GM18502 (cell line): ENCODE measurements around the gene RRAGD.
A peak's percentile ranks its signal among the peaks of the same experiment; 100 is the strongest.

Experiments used
- ATAC-seq: cut with Tn5 transposase; IDR thresholded peaks from one replicate; pipeline ENCODE4 v1.9.1; 2021; ENCODE audit warnings: mild to moderate bottlenecking; ENCODE audit not compliant: unreplicated experiment, poor library complexity

RRAGD gene, protein sequence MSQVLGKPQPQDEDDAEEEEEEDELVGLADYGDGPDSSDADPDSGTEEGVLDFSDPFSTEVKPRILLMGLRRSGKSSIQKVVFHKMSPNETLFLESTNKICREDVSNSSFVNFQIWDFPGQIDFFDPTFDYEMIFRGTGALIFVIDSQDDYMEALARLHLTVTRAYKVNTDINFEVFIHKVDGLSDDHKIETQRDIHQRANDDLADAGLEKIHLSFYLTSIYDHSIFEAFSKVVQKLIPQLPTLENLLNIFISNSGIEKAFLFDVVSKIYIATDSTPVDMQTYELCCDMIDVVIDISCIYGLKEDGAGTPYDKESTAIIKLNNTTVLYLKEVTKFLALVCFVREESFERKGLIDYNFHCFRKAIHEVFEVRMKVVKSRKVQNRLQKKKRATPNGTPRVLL

DNA sequence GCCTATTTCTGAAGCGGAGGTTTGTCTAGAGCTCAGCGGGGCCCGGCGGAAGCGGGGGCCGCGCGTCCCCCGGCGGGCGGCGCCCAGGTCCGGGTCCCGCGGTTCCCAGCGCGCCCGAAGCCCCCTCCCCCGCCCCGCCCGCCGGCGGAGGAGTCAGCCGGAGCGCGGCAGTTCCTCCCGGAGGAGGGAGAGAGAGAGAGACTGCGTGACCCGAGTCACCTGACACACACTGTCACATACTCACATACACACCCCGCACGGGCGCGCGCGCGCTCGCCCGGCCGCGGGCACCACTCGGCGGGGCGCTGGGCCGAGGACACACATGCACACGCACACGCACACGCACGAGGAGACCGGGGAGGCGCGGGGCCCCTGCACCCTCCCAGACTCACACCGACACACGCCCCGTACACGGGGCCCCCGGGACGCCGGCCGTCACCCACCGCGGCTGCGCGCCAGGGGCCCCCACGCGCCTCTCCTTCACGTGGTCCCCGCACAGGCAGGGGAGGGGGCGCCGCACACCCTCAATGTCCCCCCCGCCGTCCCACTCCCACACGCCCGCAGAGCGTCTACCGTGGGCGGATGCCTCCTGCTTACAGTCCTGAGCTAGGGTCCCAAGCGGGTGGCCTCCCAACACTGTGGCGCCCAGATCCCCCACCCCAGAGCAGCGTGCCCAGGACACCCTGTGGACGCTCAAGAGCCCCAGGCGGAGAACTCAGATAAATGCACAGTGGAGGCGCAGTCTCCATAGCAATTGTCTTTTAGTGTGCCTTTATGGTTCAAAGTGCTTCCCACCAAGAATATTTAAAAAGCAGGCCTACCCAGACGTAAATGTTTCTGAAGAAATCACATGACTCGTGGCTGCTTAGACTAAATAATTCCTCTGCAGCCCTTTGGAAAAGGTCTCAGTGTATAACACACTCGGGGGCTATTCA is at the start of gene RRAGD:
Gene RRAGD, minus strand, starts transcription at position 203 of the 935 bp plus-strand sequence. CDS start 280 bp downstream, outside the sequence.
- peak; percentile 79 for ATAC-seq

DNA sequence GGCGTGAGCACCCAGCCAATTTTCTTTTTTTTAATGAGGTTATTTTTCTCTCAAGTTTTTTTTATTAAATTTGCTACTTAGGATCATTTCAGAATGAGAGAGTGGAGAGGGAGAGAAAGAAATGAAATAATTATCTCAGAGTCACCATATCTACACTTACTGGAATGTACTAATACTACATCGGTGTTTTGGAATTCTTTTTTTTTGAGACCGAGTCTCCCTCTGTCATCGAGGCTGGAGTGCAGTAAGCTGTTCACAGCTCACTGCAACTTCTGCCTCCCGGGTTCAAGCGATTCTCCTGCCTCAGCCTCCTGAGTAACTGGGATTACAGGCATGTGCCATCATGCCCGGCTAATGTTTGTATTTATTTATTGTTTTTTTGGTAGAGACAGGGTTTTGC is 48.6 kb upstream of the RRAGD start:
- ATAC-seq: no peak

DNA sequence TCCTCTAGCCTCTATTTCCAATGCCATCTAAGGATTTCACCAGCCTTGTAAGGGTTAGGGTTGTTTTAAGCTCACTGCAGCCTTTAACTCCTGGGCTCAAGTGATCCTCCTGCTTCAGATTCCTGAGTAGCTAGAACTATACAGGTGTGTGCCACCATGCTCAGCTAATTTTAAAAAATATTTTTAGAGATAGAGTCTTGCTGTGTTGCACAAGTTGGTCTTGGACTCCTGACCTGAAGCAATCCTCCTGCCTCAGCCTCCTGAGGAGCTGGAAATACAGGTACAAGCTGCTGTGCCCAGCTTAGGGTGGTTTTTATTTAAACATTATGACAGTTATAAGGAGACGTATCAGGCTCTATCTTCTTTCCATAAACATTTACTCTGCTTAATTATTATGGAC is 47.4 kb upstream of the RRAGD start:
- no peak for ATAC-seq

DNA sequence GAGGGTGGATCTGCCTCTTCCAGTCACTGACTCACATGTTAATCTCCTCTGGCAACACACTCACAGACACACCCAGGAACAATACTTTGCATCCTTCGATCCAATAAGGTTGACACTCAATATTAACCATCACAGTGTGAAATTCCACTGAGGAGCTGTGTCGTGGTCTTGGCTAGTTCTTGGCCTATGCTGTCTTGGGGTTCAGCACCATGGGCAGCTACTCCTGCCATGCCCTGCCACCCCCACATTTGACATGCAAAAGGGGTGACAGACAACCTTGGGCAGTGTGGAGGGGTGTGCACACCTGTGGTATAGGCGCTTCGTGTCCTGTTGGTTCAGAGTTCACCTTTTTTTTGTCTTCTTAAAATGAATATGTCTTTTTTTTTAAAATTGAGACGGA is 46.6 kb upstream of the RRAGD start:
- ATAC-seq: no peak

DNA sequence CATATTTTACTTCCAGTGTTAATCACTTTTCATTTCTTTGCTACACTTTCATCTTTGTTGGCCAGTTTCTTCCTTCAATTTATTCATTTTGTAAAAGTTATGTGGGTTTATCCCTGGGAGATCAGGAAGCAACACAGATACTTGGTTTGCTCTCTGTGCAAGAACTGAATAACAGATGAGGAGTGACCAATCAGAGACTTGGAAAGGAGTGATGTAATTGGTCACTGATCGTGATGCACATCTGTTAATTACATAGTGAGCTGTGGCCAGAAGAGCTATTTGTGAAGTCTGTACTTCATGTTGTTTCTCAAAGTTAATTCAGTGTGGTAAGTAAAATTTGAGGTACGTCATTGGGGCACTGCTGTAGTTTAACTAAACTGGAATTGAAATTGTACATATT is 42.2 kb upstream of the RRAGD start:
- no peak for ATAC-seq

DNA sequence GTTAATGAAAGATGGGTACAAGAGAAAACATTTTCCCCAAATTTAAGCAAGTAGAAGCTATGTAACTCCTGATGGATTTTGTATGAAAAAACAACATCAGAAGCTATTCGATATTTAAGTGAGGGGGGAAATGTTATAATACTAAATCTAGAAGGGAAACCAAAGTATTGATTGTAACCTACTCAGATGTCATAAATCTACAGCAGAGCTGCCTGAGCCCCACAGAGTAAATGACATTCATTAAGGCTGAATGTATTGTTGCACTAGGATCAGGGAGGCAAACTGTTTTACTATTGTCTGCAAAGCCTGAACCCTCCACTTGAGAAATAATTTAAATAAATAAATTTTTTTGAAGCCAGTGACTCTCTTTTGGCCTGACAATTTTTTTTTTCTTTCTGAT is 40.2 kb upstream of the RRAGD start:
- no peak for ATAC-seq

DNA sequence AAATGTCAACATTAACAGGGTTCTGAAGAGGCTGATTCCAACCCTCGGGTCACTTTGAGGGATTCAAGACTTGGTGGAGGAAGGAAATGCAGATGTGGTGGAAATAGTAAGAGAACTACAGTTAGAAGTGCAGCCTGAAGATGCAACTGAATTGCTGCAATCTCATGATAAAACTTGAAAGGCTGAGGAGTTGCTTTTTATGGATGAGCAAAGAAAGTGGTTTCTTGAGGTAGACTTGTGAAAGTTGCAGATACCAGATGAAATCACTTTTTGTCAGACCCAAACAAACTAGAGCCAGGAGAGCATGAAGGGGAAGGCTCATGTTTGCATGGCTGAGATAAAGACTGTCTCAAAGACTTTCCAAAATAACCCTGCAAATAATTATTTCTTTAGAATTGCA is 37.1 kb upstream of the RRAGD start:
- ATAC-seq: no peak

DNA sequence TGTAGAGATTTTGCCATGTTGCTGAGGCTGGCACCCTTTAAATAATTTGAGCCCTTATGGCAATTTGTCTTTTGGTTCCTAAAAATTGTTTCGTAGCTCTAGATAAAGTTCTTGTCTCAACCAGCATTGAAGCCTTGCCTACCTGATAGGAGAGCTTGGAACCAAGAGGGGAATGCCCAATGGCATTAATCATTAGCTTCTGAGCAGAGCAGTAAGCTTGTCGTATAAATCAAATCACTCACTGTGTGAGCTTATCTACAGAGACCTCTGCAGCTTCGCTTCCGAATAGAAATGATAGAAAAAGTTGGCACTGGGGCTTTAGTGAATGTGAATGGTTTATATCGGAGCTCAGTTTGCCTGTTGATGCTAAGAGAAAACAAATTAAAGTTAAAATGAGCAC is 31.6 kb upstream of the RRAGD start:
- no peak for ATAC-seq

DNA sequence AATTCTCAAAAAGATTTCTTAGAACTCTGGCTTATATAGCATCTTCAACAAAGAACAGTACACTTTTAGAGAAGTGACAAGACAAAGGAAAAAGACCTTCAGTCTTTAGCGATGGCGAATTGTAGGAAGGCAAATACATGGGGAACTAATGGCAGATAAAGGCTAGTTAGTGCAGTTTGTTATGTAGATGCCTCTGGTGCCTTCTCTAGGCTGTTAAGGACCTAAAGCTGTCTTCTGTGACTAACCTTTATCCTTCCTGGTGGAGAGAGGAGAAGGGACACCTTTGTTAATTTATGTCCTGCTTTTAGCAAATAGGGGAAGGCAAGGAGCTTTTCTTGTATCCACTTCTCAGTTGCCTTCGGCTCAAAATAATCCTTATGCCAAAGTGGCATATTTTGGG is 28.1 kb upstream of the RRAGD start:
- no peak for ATAC-seq

DNA sequence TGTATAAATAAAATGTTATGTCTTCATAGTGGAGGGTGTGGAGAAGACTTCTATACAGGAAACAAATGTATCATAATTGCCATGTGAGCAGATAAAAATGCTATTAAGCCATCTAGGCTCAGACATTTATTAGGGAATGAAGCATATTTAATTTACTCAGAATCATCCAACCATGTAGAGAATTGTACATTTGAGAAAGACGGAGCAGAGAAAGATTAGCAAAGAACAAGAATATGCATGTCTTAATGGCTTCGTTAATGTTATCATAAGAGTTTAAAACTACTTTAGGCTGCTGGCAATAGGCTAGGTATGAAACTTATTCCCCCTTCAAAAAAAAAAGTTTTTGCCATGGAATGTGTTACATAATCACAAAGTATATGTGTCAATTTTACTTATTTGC is 26.9 kb upstream of the RRAGD start:
- no peak for ATAC-seq

DNA sequence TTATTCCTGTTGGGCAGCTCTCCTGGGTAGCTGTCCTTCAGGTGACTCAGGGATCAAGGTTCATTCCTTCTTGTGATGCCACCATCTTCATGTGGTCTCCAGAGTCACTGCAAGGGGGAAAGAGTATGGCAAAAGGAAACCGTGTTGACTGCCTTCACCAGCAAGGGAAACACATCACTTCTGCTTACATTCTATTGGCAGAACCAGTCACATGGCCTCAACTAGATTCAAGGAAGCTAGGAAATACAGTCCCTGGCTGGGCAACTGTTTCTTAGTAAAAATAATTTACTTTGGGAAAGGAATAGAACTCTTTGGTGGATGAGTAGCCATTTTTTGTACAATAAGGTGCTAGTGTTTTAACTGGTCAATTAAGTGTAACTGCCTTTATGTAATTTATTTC is 26.2 kb upstream of the RRAGD start:
- no peak for ATAC-seq

DNA sequence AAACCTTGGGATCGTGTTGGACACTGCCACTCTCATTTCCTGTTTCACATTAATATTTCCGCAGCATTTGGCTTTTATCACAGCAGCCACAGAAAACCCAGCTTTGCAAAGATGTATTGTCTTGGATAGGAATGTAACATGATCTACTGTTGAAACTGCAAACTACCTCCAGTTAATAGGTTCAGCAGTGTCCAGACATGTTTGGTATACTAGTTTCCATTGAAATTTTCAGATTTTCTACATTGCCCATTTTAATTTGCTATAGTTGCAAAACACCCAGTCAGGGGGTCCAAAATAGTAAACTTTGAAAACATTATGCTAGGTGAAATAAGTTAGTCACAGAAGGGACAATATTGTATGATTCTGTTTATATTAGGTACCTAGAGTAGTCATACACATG is 24.2 kb upstream of the RRAGD start:
- no peak for ATAC-seq

DNA sequence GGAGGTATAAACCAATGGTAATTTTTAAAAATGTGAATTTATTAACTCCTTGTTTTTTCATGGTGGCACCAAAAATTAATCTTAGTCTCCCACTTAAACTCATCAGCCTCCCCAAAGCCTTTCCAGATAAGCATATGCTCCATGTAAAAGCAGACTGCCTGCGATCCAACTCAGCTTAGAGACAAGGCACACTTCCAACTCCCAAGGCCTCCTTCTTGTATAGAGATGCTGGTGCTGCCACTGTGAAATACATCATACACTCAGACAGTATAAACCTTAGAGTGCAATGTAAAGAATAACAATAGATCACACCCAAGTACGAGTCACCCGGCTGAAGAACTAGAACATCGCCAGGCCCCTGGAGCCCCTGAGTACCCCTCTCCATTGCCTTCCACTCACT is 22.9 kb upstream of the RRAGD start:
- no peak for ATAC-seq

DNA sequence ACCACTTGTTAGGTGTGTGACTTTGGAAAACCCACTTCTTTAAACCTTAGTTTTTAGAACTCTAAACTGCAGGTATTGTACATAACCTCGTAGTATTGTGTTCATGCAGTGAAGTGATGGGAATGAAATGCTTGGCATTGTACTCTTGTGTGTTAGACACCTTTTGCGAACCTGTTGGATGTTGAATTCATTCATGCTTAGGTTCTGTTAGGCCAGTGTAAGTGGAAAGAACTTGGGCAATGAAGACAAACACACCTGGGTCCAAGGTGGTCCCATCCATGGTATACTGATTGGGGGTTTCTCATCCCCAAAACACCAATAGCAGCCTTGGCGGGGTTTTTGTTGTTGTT is 22.1 kb upstream of the RRAGD start:
- ATAC-seq: no peak

DNA sequence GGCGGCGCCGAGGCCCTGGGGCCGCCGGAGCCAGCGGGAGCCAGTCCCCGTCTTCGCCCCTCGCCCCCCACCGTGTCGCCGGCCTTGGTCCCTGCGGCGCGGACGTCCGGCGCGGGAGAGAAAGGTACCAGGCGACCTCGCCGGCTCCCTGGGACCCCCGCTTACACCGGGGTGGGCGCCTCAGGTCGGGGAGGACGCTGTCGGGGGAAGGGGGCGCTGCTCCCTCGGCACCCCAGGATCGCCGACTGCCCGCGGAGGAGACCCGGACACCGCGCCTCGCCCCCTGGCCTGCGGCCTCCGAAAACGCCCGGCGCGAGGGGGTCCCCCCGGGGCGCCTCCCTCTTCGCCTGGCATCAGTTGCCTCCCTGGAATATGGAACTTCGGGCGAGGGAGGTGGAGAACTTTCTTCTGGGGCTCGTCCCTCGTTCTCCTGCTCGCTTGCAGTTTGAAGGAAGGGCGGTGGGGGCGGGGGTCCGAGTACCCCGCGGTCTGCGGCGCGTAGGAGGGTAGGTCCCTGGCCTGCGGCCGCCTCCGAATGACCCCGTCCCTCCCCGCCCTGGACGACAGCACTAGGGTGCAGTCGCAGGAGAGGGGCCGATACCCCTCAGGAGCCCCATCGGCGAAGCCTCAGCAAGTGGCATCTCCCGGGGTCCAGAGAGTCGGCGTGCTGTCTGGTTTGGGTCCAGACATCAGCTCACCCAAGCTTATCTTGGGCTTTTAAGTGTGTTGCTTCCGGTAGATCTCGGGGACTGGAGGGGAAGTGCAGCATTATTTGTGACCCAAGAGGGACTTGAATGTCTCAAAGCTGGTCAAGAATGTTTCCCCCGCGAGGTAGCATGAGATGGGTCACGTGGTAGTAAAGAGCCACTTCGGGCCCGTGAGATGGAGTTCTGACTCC is 21.4 kb upstream of the RRAGD start:
- ATAC-seq: peak; percentile 38

DNA sequence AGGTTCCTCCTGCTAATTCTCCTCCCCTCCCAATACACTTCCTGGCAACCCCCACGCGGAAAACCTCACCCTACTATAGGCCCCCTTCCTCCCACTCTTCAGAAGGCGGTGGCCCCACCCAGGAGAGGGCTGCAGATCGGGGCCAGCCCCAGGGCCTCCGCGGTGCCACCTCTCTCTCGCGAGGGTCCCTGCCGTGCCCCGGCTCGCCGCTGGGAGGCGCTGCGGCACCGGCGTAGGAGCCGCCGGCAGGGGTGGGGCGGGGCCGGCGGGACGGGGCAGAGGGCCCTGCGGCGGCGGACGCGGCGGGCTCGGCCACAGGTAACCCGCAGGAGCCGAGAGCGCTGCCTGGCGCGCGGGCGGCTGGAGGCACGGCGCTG is 20.8 kb upstream of the RRAGD start, which contains the start of gene ANKRD6:
Gene ANKRD6, plus strand, starts transcription at position 278 of the 377 bp plus-strand sequence. CDS start 133,825 bp downstream, outside the sequence.
- peak; percentile 92 for ATAC-seq

DNA sequence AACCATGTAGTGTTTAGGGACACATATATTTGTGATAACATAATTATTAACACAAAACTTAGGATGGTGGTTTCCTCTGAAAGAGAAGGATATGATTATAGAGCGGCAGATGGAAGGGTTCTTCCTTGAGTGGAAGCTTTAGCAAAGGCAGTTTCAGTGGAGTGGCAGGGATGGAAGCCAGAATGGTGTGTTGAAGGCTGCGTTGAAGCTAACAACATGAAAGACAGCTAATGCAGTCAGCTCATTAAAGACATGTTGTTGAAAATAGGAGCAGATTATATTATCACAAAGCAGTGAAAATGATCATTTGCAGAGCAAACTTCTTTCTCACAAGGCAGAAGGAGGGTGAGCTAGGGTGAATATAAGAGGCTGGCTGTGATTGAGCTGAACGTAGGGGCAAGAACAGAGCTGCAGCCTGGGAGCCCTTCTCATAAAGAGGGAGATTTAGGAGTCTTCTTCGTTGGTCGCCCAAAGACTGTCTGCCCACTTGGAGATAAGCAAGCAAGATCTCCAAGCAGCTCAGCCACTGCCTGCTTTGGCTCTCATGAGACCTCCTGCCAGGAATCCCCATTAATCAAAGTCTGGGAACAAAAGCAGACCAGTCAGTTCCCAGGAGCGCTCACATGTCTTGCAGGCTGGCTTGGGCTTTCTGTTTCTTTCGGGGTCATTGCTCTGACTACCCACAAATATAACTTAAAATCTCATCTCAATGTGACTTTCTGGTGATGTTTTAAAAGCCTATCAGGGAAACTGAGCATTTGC is 18.3 kb upstream of the RRAGD start:
- ATAC-seq: no peak

DNA sequence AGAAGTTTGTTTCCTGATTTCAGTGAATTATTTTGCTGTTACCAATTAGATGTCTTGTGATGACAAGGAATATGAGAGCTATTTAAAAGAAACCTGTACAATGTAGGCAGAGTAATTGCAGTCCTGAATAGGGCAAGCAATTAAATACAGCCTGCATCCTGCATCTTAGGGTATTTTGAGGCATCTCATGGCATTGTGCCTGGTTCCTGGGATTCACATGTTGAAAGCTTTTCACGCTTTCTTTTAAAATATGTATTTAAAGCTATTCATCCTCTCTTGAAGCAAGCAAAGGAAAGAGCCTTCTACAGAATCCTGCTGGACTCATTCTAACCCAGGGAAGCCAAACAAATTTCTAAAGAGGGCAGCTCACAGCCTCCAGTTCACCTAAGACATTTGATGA is 4.7 kb upstream of the RRAGD start:
- ATAC-seq: no peak

DNA sequence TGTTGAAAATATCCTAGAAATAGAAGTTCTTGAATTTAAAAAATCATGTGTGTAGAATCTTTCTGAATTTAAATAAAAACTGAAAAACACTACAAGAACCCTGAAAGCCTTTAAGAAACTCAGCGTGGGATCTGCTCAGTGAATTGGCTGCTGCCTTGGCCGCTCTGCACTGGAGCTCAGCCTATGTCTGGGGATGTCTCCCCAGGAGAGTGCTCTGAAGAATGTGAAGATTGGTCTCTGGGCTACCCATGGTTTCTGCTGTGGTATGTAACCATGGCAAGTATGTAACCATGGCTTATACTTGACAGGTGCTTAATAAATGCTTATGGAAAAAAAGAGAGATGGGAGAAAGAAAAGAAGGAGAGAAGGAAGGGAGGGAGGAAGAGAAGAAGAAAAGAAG is 3.1 kb upstream of the RRAGD start:
- no peak for ATAC-seq

DNA sequence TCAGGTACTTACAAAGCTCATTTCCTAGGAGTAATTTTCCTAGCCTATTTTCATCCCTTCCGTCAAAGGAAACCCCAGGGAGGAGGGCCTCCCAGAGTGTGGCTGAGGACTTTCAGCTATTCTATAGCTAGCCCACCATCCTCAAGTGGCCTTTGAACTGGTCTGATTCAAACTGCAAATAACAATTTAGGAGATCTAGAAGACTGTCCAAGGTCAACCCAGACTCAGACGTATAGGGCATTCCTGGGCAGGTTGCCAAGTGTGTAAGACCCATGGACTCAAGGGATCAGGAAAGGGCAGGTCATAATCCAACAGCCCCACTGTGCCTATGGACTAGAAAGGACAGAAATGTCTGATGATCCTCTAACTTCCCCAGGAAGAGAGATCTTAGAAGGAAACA is 2.1 kb upstream of the RRAGD start:
- no peak for ATAC-seq
